ENCODE data around the gene C17orf78.
"Not testable (repeated sequence)": the region's sequence is repeated elsewhere in the genome, so short reads cannot be mapped to it uniquely, and the experiment has no call there.

C17orf78 gene

GRCh38 chr17:37375706-37376105 lies at the start of gene C17orf78:
C17orf78 (plus strand) TSS chr17:37375985; CDS start chr17:37376093, 108 bp downstream.
- TF ChIP-seq, protein P1, sequence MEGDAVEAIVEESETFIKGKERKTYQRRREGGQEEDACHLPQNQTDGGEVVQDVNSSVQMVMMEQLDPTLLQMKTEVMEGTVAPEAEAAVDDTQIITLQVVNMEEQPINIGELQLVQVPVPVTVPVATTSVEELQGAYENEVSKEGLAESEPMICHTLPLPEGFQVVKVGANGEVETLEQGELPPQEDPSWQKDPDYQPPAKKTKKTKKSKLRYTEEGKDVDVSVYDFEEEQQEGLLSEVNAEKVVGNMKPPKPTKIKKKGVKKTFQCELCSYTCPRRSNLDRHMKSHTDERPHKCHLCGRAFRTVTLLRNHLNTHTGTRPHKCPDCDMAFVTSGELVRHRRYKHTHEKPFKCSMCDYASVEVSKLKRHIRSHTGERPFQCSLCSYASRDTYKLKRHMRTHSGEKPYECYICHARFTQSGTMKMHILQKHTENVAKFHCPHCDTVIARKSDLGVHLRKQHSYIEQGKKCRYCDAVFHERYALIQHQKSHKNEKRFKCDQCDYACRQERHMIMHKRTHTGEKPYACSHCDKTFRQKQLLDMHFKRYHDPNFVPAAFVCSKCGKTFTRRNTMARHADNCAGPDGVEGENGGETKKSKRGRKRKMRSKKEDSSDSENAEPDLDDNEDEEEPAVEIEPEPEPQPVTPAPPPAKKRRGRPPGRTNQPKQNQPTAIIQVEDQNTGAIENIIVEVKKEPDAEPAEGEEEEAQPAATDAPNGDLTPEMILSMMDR (IDR thresholded peaks at IDR 0.05; ENCODE audit: insufficient read depth, missing control alignments), result no peak
- no peak for FAIRE-seq

DNA sequence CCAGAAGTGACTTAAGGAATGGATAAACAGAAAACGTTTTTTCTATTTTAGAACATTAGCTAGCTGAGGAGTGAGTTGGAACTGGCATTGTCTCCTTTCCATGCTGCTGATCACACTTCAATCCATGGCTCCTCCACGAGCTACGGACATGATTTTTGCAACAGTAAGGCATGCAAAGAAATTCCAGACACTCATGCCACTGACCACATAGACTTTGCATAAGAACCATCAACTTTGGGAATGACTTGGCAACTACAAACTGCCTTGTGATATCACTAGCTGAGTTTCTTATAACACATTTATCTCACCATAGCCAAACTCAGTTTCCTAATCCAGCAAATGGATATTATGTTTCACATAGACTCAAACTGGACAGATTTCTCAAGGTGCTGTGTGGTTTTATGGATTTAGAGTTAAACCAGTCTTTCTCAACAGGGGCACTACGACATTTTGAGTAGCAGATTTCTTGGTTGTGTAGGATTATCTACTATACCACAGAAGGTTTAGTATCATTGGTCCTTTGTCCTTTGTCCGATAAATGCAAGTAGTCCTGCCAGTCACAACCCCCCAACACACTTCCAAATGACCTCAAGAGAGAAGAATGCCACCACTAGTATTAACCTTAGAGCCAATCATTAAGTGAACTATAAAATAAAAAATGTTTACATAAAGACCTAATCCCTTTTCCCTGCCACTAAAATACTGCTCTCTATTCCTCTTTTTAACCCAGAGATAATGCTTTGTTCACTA lies 48.3 kb upstream of the C17orf78 start:
- no peak for DNase-seq (ENCODE audit: insufficient read length, low spot score)

More at GRCh38 chr17:37375706-37376105, at the start of gene C17orf78:
- DNase-seq (ENCODE audit: insufficient read length, low spot score), result no peak

DNA sequence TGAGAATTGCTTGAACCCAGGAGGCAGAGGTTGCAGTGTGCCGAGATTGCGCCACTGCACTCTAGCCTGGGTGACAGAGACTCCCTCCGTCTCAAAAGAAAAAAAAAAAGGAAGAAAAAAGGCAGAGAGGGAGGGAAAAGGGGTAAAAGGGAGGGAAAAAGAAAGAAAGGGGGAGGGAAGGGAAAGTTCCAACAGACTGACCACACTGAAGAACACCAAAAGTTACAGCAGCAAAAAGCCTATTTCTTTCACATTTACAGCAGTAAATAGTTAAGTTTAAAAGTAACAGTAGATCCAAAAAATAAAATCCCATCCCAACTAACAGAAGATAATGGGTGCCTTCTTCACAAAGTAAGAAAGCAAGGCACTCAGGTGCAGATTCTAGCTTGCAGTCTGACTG lies 36.9 kb upstream of the C17orf78 start:
- TF ChIP-seq, protein P1 (IDR thresholded peaks at IDR 0.05; ENCODE audit: insufficient read depth, missing control alignments), result no peak
- DNase-seq (ENCODE audit: insufficient read length, low spot score) (no peak), FAIRE-seq (no peak)

More for the DNA sequence above, 48.3 kb upstream of the C17orf78 start:
- FAIRE-seq, result no peak
- TF ChIP-seq, protein P1 (IDR thresholded peaks at IDR 0.05; ENCODE audit: insufficient read depth, missing control alignments), result no peak

DNA sequence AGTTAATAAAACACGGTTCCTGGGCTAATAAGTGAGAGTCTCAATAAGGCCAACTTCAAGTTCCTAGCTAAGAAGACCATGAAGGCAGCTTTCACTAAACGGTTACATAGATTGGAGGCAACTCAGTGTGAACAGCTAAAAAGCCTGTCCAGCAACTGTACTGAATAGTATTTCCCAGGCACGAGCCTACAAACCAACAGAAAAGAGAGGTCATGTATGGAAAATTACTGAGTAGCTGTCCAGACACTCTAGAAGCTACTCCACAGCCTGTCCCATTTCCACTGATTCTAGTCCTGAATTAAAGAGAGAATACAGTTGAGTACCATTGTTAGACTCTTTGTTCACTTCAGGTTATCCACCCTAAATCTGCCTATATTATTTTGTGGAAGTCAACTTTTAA lies 36.5 kb upstream of the C17orf78 start:
- FAIRE-seq (no peak), DNase-seq (ENCODE audit: insufficient read length, low spot score) (no peak)
- TF ChIP-seq, protein P1 (IDR thresholded peaks at IDR 0.05; ENCODE audit: insufficient read depth, missing control alignments), result no peak

DNA sequence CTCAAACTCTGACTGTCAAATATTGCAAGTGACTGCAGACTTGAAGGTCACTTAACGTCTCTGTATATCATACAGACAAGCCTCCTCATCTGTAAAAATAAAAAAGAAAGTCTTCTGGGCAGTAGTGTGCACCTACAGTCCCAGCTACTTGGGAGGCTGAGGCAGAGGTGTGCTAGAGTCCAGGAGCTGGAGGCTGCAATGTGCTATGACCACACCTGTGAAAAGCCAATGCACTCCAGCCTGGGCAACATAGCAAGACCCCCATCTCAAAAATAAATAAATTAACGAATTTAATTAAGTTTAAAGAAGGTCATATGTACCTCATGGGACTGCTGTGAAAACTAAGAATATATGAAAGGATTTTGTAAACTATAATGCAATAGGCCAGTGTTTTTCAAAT lies 35.0 kb upstream of the C17orf78 start:
- DNase-seq (ENCODE audit: insufficient read length, low spot score), result no peak
- TF ChIP-seq, protein P1 (IDR thresholded peaks at IDR 0.05; ENCODE audit: insufficient read depth, missing control alignments), result no peak
- no peak for FAIRE-seq

DNA sequence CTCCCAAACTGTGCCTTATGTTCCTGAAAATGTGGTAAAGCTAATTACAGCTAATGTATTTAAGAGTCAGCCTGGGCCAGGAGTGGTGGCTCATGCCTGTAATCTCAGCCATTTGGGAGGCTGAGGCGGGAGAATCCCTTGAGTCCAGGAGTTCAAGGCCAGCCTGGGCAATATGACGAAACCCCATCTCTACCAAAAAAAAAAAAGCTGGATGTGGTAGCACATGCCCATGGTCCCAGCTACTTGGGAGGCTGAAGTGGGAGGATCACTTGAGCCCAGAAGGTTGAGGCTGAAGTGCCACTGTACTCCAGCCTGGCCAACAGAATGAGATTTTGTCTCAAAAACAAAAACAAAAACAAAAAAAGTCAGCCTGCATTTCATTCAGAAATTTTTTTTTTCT lies 33.2 kb upstream of the C17orf78 start:
- FAIRE-seq (no peak), DNase-seq (ENCODE audit: insufficient read length, low spot score) (no peak)
- TF ChIP-seq, protein P1 (IDR thresholded peaks at IDR 0.05; ENCODE audit: insufficient read depth, missing control alignments), result no peak

DNA sequence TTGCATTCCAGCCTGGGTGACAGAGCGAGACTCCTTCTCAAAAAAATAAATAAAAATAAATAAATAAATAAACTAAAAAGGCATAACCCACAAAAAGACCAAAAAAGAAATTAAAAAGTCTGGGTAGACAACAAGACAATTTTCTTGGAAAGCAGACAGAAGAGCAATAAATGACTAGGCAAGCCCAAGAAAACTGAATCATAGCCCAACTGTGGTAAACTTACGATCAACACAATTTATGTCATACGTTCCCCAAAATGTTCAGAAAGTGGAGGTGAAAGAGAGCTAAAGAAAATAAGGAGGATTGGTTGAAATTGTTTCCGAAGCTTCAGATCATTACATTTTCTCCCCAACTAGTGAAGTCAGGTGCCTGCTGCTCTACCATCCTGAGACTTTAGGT lies 31.3 kb upstream of the C17orf78 start:
- FAIRE-seq (no peak), DNase-seq (ENCODE audit: insufficient read length, low spot score) (no peak)
- TF ChIP-seq, protein P1 (IDR thresholded peaks at IDR 0.05; ENCODE audit: insufficient read depth, missing control alignments), result no peak

DNA sequence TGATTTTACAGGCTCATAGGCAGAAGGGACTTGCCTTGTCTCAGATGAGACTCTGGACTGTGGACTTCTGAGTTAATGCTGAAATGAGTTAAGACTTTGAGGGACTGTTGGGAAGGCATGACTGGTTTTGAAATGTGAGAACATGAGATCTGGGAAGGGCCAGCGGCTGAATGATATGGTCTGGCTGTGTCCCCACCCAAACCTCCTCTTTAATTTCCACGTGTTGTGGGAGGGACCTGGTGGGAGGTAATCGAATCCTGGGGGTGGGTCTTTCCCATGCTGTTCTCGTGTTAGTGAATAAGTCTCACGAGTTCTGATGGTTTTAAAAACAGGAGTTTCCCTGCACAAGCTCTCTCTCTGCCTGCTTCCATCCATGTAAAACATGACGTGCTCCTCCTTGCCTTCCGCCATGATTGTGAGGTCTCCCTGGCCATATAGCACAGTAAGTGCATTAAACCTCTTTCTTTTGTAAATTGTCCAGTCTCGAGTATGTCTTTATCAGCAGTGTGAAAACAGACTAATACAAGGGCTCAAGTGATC lies 28.9 kb upstream of the C17orf78 start:
- not testable (repeated sequence) for FAIRE-seq

GRCh38 chr17:37356796-37357569 lies 18.8 kb upstream of the C17orf78 start:
- not testable (repeated sequence) for FAIRE-seq; DNase-seq (ENCODE audit: insufficient read length, low spot score)

More for the DNA sequence above, 28.9 kb upstream of the C17orf78 start:
- not testable (repeated sequence) for DNase-seq (ENCODE audit: insufficient read length, low spot score)
